DOHH2 (cell line): ENCODE measurements around the gene RP2.

Experiments used
- CTCF ChIP-seq: fragments of 200-600 bp; sonication (generic); IDR thresholded peaks from one replicate; pipeline ENCODE4 v1.5.1; 2014; ENCODE audit warnings: antibody characterized with exemption, mild to moderate bottlenecking, low read depth, low read length; ENCODE audit not compliant: poor library complexity, severe bottlenecking
- EZH2phosphoT487 ChIP-seq: fragments of 200-600 bp; sonication (generic); IDR thresholded peaks from 2 replicates; pipeline ENCODE4 v1.6.1; 2017; ENCODE audit warnings: borderline replicate concordance, mild to moderate bottlenecking, antibody characterized with exemption, low read length, moderate library complexity, mixed read lengths

GRCh38 chrX:46793386-46794143 lies 43.3 kb upstream of the RP2 start:
- TF ChIP-seq CTCF: no peak
- no peak for TF ChIP-seq EZH2phosphoT487
